OCI-LY3 (cell line): ENCODE data around the gene TMEM150C.

Experiments
- H2AFZ ChIP-seq: fragments of 200-600, 300-600 bp; shearing (Covaris generic); 2 replicates; pipeline ENCODE4 v1.6.0; 2014; ENCODE audit warnings: antibody characterized with exemption, low read depth, low read length
- H3K27ac ChIP-seq: fragments of 200-600, 300-600 bp; sonication (generic); 2 replicates; pipeline ENCODE4 v1.5.1; 2014; ENCODE audit warnings: mild to moderate bottlenecking, low read length, moderate library complexity, mixed read lengths
- H3K27me3 ChIP-seq: fragments of 200-600, 300-600 bp; sonication (generic); 2 replicates; pipeline ENCODE4 v1.6.1; 2014; ENCODE audit warnings: low read depth, low read length, mixed read lengths
- H3K36me3 ChIP-seq: fragments of 200-600, 300-600 bp; sonication (generic); replicated peaks from 2 replicates; pipeline ENCODE3; 2014; ENCODE audit warnings: low read depth, low read length, mixed read lengths
- H3K4me1 ChIP-seq: fragments of 300-600, 200-600 bp; sonication (generic); 2 replicates; pipeline ENCODE4 v1.6.1; 2014; ENCODE audit warnings: low read length, mixed read lengths
- H3K4me2 ChIP-seq: fragments of 200-600, 300-600 bp; sonication (generic); 2 replicates; pipeline ENCODE4 v1.6.1; 2014; ENCODE audit warnings: low read length, mixed read lengths
- H3K4me3 ChIP-seq: fragments of 300-600, 200-600 bp; sonication (generic); 2 replicates; pipeline ENCODE4 v1.5.1; 2014; ENCODE audit warnings: antibody characterized with exemption, mild to moderate bottlenecking, low read length, moderate library complexity
- H3K79me2 ChIP-seq: fragments of 300-600, 200-600 bp; shearing (Covaris generic); 2 replicates; pipeline ENCODE4 v1.6.1; 2014; ENCODE audit warnings: mild to moderate bottlenecking, low read length, mixed read lengths
- H3K9ac ChIP-seq: fragments of 300-600, 200-600 bp; shearing (Covaris generic); 2 replicates; pipeline ENCODE4 v1.6.0; 2014; ENCODE audit warnings: mild to moderate bottlenecking, low read length, moderate library complexity
- H3K9me3 ChIP-seq: fragments of 200-600, 300-600 bp; shearing (Covaris generic); 2 replicates; pipeline ENCODE4 v1.6.1; 2014; ENCODE audit warnings: low read length, mixed read lengths; ENCODE audit not compliant: insufficient read depth
- H4K20me1 ChIP-seq: fragments of 200-600, 300-600 bp; sonication (generic); 2 replicates; pipeline ENCODE4 v1.6.1; 2016; ENCODE audit warnings: low read length, mixed read lengths; ENCODE audit not compliant: insufficient read depth
- EZH2phosphoT487 ChIP-seq: fragments of 200-600 bp; shearing (Covaris generic); IDR thresholded peaks from 2 replicates; pipeline ENCODE4 v1.6.1; 2018; ENCODE audit warnings: antibody characterized with exemption, mixed run types, low read depth
- TF ChIP-seq, protein P1 (sequence below): fragments of 200-600, 300-600 bp; sonication (generic); IDR thresholded peaks from 2 replicates; pipeline ENCODE4 v1.5.1; 2014; ENCODE audit warnings: antibody characterized with exemption, low read length, low read depth

The TMEM150C gene

DNA sequence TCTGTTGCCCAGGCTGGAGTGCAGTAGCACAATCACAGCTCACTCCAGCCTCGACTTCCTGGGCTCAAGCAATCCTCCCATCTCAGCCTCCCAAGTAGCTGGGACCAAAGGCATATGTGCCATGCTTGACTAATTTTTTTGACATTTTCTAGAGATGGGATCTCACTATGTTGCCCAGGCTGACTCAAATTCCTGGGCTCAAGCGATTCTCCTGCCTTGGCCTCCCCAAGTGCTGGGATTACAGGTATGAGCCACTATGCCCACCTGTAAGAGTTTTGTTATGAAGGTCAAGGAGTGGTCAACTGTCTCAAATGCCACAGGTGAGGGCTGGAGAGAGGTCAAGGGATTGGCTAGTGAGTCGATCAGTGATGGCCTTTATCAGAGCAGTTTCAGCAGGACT is 32.5 kb downstream of the TMEM150C start:
- peaks cover 3% of the 10 kb centered on the region; the same call in 1 of the 2 replicates for H3K27me3 ChIP-seq
- H3K4me2 ChIP-seq = no peak overlapping the region
- no peaks in the 10 kb centered on the region for H3K4me1 ChIP-seq
- H3K9me3 ChIP-seq = no peaks in the 10 kb centered on the region
- H3K36me3 ChIP-seq = no peaks in the 10 kb centered on the region
- H3K27ac ChIP-seq = no peak overlapping the region
- H3K4me3 ChIP-seq = no peak overlapping the region
- TF ChIP-seq, protein P1, sequence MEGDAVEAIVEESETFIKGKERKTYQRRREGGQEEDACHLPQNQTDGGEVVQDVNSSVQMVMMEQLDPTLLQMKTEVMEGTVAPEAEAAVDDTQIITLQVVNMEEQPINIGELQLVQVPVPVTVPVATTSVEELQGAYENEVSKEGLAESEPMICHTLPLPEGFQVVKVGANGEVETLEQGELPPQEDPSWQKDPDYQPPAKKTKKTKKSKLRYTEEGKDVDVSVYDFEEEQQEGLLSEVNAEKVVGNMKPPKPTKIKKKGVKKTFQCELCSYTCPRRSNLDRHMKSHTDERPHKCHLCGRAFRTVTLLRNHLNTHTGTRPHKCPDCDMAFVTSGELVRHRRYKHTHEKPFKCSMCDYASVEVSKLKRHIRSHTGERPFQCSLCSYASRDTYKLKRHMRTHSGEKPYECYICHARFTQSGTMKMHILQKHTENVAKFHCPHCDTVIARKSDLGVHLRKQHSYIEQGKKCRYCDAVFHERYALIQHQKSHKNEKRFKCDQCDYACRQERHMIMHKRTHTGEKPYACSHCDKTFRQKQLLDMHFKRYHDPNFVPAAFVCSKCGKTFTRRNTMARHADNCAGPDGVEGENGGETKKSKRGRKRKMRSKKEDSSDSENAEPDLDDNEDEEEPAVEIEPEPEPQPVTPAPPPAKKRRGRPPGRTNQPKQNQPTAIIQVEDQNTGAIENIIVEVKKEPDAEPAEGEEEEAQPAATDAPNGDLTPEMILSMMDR = no peak
- TF ChIP-seq EZH2phosphoT487 = no peak
- no peak overlapping the region for H2AFZ ChIP-seq
- no peak overlapping the region for H3K9ac ChIP-seq
- H3K79me2 ChIP-seq = no peaks in the 10 kb centered on the region
- no peaks in the 10 kb centered on the region for H4K20me1 ChIP-seq

DNA sequence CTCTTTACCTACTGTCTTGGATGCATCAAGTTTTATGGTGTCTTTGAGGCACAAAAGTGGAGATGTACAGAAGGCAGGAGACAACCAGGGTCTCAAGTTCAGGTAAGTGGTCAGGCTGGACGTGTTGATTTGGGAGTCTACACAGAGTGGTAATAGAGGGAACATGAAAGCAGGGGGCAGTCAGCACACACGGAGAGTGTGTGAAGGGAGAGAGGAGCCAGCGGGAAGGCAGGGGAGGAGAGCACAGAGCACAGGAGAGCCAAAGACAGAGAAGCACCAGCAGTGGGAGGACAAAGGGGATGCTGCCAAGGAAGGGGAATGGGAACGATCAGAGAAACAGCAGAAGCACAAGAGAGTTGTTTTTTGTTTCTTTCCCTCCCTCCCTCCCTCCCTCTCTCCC is 32.9 kb downstream of the TMEM150C start:
- H3K4me3 ChIP-seq = no peak overlapping the region
- H3K27me3 ChIP-seq = peaks cover under 1% of the 10 kb centered on the region; the same call in 1 of the 2 replicates
- no peak overlapping the region for H3K9ac ChIP-seq
- no peak overlapping the region for H2AFZ ChIP-seq
- H3K4me1 ChIP-seq = no peaks in the 10 kb centered on the region
- no peaks in the 10 kb centered on the region for H3K79me2 ChIP-seq
- no peak overlapping the region for H3K27ac ChIP-seq
- no peak overlapping the region for H3K4me2 ChIP-seq
- H4K20me1 ChIP-seq = no peaks in the 10 kb centered on the region
- H3K9me3 ChIP-seq = no peaks in the 10 kb centered on the region
- H3K36me3 ChIP-seq = no peaks in the 10 kb centered on the region
- TF ChIP-seq, protein P1 = no peak
- no peak for TF ChIP-seq EZH2phosphoT487

DNA sequence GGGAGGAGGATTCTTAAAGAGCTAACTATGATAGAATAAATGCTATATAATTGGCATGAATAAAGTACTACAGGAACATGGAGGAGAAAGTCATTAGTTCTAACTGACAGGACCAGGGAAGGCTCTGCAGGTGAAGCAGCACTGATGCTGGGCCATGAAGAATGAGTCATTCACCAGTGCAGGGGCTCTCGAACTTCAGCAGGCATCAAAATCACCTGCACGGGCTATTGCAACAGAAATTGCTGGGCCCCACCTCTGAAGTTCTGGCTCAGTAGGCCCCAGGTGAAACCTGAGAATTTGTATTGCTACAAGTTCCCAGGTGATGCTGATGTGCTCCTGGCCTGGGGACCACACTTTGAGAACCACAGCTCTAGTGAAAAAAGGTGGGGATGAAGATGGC is 33.7 kb downstream of the TMEM150C start:
- Histone ChIP-seq H3K27ac (no peak overlapping the region), H4K20me1 (no peaks in the 10 kb centered on the region), H3K36me3 (no peaks in the 10 kb centered on the region), H3K4me3 (no peak overlapping the region), H2AFZ (no peak overlapping the region), H3K9me3 (no peaks in the 10 kb centered on the region), H3K9ac (no peak overlapping the region), H3K4me2 (no peak overlapping the region), H3K27me3 (no peaks in the 10 kb centered on the region; the same call in 1 of the 2 replicates), H3K4me1 (no peaks in the 10 kb centered on the region), H3K79me2 (no peaks in the 10 kb centered on the region)
- no peak for TF ChIP-seq EZH2phosphoT487
- TF ChIP-seq, protein P1 = no peak

DNA sequence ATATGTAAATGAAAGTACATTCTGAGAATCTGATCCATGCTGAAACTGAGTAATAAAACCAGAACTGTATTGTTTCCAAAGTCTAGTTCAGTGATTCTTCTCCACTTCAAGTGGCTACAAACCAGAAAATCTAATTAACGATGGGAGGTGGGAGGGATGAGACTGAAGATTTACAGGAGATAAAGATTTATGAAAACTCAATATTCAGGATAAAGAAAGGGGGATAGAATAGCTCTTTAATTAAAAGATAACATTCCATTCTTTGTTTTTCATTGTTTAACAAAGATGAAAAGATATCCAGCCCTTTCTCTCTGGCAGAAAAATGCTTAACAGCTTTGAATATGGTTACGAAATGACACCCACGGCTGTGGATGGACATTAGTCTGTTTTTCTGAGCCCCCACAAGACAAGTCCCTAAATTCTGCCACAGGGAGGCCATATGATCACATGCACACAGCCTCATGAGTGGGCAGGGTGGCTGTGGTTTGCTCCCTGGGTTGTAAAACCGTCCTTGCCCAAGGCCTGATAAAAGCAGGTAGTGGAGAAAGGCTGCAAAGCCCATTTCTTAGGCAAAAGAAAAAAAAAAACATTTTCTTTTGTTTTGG is 36.4 kb downstream of the TMEM150C start:
- Histone ChIP-seq H3K27me3 (no peaks in the 10 kb centered on the region; the same call in 1 of the 2 replicates), H3K36me3 (no peaks in the 10 kb centered on the region), H3K4me2 (no peak overlapping the region), H3K27ac (no peak overlapping the region), H3K79me2 (no peaks in the 10 kb centered on the region), H3K9ac (no peak overlapping the region), H3K4me1 (no peaks in the 10 kb centered on the region), H3K4me3 (no peak overlapping the region), H3K9me3 (no peaks in the 10 kb centered on the region), H2AFZ (no peak overlapping the region), H4K20me1 (no peaks in the 10 kb centered on the region)
- TF ChIP-seq, protein P1 = no peak
- no peak for TF ChIP-seq EZH2phosphoT487
